M059J (cell line): ENCODE data around the gene PDE1C. TPM values are rescaled to one million over a fixed set of nuclear protein-coding genes. Genes with fewer than 3 reads are reported as not detected.

Experiments used
- DNase-seq: peaks from one replicate; pipeline ENCODE4 v3.0.0-alpha.2; 2012; ENCODE audit warnings: low read depth
- total RNA-seq: library from RNA; depleted of rRNA; stranded (reverse); fragments of >200 nt; shearing (Covaris generic); gene quantifications from 2 replicates; pipeline ENCODE4 v1.2.3, GENCODE V29; 2014

Gene PDE1C
- total RNA-seq, 1 experiment from 2014 or later, result 70.6 TPM

DNA sequence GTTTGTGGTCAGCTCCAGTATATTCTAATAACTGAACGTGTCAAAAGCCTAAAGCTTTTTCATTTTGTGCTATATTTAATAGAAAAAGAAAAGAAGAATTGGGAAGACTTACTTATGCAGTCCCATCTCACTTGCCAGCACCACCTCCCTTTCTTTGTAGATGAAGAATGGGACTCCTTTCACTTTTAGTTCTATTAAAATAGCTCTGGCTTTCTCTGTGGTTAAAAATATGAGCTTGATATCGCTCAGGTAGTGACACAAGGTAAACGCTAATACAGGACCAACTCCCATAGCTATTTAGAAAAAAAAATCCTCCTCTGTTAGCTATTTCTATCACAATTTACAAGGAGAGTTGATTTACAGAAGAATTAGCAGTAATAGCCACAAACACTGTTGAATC, 176.8 kb downstream of the PDE1C start:
- DNase-seq, result no peak

DNA sequence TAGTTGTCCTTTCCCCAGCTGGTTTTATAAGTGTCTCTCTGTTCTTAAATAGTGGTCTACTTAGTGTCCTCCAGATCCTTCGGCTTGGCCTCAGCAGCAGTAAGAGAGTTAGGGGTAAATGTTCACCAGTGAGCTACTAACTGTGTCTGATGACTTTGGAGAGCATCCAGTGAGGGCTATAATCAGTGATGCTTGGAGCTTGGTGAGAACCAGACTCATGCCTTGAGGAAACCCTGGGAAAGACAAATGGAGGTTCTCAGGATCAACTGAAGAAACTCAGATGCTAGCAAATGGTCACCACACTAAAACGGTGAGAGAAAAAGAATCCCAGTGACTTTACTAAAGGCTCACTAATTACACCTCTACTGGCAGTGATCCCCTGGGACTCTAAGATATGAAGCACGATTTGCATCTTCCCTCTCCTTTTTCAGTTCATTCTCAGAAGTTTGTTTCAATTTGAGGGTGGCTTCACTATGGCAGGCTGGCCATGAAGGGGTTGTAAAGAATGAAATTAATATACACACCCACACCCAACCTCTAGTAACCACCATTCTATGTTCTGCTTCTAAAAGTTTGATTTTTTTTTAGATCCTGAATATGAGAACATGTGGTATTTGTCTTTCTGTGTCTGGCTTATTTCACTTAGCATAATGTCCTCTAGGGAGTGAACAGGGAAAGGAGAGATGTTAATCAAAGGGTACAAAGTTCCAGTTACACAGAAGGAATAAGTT, 177.9 kb downstream of the PDE1C start:
- DNase-seq, result no peak

DNA sequence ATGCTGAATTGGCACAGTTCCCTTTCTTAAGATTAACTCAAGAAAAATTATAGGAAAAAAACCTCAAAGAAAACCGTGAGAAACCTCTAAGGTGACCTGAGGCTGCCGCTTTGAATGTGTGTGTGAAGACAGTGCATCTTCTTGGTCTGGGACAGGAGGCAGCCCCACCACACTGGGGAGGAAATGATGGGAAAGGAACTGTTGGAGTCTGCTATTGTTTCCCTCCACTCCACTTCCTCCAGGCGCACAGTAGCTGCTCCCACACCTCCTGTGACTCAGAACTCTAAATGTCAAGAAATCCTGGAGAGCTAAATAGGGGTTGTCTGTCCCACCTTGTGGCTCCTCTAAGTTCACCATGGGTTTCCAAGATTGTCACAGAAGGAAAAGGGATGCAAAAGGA, 179.4 kb downstream of the PDE1C start:
- DNase-seq, result peak; percentile 19

DNA sequence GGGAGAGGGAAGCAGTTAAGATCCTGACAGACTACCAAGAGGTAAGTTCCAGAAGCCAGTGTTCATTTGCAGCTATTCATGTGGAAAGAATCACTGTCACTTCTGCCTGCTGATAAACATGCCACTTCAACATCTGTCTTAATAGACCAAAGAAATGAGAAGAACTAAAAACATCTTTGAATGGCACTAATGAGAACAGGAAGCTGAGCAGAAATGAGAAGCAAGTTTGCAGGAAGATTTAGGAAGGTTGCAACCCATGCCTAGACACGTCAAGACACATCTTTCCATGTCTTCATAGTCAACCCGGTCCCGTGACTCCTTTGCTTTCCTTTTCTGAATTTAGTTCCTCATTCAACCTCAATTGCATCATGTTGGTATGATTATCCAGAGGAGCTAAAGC, 180.0 kb downstream of the PDE1C start:
- no peak for DNase-seq

DNA sequence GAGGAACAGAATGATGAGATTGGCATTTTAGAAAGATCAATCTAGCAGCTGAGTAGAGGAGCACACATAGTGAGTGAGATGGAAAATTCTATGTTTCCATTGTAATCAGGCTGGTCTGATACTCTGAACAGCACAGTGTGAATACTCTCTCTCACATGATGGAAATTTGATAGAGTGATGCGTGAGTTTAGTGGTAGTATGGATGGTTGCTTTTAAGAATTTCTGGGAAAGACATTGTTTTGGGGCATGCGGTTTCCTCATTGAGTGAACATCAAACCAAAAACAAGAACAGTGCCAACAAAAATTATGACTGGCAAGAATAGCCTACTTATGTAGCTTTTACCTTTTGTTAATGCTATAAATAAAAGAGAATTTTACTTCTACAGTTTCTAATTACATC, 183.2 kb downstream of the PDE1C start:
- DNase-seq, result no peak

DNA sequence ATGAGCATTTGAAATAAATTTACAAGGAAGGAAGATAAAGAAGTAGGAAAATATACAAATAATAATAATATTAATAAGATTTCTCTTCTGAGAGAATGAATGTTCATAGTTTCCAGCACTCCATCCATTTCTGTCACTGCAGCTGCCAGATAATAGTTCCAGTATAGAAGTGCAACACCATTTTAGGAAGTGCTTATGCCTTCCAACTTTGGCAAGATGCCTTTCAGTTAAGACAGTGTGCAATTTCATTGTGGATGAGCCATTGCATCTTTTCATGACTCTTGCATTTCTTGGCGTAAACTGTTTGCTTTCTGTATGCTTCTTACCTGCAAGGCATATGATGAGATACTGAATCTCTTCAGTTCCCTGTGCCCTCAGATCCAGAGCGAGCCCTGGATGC, 185.0 kb downstream of the PDE1C start:
- peak; percentile 32 for DNase-seq

DNA sequence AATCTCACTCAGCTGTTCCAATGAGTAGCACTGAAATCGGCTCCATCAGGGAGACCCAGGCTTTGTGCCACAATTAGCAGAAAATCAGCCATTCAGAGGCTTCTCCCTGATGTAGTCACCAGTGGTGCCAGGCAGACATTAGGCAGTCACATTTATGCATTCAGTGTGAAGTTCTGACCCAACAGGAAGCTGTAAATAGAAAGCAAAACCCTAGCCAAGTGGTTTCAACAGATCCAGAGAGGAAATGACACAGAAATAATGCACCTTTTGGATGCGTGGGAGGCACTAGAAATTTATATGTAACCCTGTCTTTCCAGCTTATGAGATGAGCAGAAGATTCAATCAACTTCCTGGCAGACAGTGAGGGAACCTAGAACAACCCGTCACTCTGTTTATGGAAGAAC, 186.4 kb downstream of the PDE1C start:
- peak; percentile 92 for DNase-seq

DNA sequence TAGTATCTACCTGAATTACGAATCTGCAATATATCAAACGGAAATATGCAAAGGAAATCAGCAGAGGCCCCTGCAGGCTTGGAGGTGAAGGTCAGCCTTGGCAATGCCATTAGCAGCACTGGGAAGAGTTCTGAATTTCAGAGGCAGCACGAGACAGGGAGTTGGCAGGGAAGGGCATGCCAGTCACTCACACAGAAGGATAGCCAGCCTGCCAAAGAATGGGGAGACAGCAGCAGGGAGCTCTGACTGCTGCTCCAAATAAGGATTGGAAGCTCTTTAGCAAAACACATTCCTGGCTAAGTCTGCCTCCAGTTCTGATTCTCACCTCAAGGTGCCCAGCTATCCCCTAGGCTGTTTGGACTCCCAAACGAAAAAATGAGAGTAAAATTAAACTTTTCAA, 188.0 kb downstream of the PDE1C start:
- peak; percentile 79 for DNase-seq

DNA sequence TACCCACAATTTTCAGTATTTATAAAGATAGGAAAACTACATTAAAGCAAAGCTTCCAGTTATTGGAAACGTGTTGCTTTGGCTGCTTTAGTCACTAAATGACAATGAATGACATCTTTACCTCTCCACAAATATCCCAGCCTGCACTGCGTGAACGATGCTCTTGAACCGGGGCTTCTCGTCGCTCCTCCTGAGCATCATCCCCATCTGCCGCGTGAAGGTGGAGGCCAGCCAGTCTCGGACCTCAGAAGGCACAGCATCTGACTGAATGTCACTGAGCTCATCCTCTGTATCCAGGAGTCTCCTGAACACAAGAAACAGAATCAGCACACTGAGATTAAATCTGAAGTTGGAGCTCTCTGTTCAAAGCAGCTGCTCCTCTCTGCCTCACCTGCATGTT, 191.3 kb downstream of the PDE1C start:
- no peak for DNase-seq

DNA sequence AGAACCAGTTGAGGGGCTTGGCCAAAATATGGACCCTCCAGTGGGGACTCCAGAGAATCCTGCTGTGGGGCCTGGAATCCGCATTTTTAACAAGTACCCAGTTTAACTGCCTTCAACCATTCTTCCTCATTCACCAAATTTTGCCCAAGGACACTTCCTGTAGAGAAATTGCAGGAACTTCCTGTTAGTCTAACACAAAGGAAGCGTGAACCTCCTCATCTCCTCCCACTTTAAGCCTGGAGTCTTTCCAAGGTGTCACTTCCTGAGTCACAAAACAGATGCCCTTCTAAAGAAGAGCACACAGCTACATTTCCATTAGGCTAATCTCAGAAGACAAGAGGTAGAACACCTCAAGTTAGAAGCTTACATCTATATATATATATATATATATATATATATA, 194.8 kb downstream of the PDE1C start:
- DNase-seq, result peak; percentile 89

DNA sequence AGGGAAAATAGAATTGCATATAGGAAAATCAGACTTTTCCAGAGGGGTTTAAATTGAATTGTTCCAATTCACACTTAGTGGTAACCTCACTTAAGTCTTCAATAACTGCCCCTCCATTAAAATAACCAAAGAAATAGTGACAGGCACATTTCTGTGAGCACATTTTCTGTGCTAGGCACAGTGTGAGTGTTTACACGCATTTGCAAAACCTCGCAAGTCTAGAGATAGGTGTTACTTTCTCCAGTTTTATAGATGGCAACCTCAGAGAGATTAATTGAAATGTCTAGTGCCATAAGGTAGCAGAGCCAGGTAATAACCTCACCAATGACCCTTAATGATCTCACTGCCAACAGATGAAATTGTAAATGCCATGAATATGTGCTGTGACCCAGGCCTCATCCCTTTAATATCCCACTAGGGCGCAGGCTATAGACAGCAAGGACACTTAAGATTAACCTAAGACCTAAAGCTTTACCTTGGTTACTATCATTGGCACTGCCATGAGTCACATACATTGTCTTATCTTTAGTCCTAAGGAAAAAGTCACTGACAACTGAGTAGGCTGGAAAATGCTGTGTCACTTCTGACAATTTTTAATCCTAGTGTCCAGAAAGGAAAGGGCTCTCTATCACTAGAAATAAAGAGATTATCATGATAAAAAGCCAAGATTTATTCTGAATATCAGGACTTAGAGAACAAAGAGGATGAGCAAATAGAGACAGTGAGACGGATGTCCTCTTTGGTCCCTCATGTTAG, 195.4 kb downstream of the PDE1C start:
- peak; percentile 22 for DNase-seq

DNA sequence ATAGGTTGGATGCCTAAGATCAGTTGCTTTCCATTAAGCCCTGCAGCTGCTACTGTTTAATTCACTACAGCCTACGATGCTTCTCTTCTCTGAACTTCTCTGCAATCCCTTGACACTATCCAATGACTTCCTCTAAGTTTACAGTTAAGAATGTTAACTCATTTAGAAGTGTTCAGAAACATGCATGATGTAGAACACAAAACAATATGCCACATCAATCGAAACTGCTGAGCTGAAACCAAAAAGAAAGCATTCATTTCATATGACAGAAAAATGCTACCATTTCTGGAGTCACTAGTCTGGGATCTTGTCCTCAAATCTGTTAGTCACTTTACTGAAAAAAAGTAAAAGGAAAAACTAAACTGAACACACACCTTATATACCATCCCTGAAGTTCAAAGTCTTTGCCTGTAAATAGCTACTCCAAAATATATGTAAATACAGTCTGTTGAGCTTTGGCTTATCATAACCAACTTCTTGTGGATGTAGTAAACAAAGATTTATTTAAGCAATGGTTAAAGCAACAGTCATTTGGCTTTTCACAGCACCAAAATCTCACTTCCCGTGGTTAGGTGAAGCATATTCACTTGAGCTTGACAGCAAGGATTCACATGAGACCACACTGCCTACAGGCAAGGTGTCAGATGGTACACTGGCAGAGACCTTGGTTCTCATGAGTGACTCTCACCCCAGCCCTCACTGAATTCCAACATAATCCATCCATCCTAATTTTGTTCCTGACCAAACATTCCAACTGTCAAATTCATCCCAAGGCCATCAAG, 196.2 kb downstream of the PDE1C start:
- peak; percentile 51 for DNase-seq

DNA sequence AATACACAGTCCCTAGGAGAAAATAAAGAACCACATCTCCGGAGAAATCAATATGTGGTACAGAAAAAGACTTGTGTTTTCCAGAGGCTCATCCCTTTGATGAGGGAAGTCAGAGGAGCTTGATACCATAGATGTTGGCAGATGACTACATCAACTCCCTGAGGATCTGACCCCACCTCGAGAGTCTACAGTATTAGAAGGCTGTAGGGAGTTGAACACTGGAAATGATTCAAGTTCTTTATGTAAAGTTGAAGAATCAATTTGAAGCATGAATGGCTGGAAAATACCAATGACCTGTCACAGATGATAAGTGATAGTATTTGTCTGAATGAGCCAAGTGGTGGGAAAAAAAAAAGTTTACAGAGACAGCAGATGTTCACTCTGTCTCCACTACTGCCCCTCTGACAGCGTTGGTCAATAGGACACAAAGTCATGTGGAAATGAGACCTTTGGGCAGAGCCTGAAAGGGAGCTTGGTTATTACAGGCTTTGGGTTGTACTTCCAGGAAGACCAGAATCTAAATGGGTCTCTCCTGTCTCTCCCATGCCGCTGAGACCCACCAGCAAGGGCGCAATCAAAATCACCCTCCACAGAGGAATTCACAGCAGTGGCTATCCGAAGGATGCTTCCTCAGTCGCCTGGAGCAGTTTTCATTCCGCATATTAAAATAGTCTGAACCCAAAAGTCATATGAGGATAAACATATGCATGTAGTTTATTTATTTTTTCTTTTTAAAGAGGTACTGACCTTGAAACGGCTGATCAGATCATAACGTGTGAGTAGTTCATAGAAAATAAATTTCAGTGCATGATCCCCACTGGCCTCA, 197.4 kb downstream of the PDE1C start:
- no peak for DNase-seq

DNA sequence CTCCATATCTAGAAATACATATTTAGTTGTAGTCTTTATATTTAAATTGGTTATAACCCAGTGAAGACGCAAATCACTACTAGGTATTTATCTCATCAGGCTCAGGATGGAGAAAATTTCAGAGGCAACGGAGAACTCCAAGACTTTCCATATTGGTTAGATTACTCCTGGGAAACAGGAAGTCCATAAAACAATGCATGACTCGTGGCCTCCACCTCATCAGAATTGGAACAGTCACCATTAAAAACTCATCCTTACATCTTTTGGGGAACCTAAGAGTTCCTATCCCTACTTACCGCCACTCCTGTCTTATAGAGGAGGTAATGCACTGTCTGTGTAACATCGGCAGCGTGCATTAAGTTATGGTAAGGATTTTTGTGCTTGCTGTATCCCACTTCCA, 205.6 kb downstream of the PDE1C start:
- peak; percentile 69 for DNase-seq

DNA sequence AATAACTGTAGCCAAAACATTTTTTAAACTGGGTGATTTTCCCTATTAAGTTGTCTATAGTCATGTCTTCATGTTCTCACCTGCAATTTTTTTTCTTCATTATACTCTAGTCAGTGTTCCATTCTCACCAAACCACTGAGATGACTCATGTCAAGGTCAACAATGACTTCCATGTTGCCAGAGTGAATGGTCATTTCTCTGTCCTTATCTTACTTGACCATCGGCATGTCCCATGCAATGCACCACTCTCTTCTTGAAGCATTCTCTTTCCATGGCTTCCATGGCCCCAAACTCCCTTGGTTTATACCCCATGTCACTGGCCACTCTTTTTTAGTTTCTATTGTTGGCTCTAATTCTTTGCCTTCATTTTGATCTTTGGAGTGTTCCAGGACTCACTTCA, 209.3 kb downstream of the PDE1C start:
- DNase-seq, result peak; percentile 90

DNA sequence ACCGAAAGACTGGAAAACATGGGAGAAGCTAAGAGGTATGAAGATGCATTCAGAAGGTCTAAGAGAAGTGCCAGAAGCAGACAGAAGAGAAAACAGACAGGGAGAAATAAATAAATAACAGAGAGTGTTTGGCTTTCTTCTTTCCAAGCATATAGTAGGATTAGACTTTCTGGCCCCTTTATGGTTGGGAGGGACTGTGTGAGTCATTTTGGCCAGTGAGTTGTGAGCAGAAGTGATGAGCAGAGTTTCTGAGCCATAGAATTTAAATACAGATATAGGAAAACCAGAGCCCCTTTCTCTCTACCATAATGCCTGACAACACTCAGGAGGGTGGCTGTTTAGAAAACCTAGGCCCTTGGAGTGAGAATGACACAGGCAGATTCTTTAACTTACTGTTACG, 212.2 kb downstream of the PDE1C start:
- peak; percentile 33 for DNase-seq

DNA sequence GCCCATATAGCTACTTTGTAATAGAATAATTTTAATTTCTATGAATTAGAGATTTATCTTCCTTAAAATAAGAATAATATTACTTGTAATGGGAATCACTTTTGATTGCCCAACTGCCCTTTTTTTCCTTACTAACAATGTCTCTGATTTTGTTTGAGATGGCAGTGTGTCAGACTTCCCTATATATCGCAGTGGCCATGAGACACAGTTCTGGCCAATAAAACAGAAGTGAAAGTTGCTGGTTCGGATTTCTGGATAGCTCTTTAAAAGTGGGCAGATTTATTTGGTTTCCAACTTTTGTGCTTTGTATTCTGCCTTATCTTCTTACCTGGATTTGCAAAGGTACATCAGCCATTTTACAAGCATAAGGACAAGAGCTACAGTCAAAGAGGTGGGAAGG, 213.0 kb downstream of the PDE1C start:
- DNase-seq, result no peak

DNA sequence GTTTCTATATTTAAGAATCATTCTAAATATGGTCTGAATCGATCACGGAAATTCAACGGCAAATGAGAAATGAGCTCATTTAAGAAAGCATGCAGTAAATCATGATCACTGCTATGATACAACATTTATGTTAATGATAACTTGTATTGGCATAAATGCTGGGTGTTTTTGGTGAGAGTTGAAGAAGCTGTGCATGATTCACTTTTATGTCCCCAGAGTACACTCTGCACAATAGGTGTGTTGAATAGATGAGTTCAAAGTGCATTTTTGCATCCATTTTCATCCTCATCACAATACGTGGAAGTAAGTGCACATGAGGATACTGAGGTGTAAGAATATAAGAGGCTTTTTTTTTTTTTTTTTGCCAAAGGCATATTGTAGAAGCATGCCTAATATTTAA, 213.9 kb downstream of the PDE1C start:
- no peak for DNase-seq

DNA sequence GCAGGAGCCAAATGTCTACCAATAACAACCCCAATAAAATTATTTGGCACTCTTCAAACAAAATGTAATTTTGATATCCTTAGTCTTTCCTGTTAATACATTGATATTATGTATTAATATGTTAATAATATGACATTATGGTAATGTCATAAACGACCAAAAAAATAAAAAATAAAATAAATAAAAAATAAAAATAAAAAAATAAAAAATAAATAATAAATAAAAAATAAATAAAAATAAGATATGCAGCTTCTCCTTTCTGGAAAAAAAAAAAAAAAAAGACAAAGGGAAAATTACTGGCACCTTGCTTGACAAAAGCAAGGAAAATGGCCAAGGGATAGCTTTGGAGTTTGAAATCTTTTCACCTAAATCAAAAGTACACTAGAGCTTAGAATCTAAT, 214.7 kb downstream of the PDE1C start:
- DNase-seq, result no peak

DNA sequence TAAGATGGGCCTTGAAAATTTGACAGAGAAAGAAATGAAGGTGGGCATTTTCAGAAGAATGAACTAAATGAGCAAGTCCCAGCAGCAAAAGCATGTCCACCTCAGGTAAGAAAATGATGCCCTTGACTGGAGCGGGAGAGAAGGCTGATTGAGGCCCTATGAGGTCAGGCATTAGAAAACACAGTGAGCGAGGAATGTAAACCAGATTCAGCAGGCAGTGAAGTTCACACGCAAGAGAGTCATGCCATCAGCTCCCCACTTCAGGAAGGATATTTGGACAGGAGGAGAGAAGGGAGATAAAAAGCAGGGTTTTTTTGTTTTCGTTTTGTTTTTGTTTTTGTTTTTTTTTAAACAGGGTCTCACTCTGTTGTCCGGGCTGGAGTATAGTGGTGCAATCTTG, 216.8 kb downstream of the PDE1C start:
- DNase-seq, result no peak

DNA sequence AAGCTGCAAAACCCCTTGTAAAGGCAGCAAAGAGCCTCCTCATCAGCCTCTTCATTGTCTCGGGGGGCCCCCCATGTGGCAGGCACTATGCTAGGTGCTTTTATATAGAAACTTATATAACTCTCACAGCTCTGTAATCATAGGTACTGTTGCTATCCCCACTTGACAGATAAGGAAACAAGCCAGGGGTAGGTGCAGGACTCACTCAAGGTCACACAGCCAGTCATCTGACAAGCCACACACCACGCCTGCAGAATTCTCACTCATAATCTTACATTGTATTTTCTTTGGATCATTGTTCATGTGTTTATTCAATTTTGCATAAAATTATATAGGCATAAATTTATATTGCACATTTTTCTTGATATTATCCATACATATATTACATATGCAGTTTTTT, 217.7 kb downstream of the PDE1C start:
- DNase-seq, result no peak

DNA sequence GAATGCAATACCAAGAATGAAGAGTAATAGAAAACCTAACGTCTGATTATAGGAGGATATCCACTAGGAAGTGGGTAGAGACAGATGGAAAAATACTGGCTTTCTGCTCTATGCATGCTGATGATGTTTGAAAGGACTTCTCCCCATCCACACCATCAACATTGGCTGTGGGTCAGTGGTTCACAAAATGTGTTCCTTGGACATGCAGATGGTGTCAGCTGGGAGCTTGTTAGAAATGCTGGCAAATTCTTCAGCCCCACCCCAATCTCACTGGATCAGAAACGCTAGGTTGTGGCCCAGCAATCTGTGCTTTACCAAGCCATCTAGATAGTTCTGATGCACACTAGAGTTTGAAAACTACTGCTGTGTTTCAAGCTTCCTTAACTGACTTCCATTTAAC, 219.1 kb downstream of the PDE1C start:
- DNase-seq, result no peak
